Limb (tissue), 2 donors: ENCODE data around the gene FERD3L.

Experiments used
- DNase-seq, 2 donors: peaks; one replicate each; pipeline ENCODE4 v3.0.0-alpha.2; 2016; ENCODE audit errors: extremely low spot score in 2 of 2

Gene FERD3L

DNA sequence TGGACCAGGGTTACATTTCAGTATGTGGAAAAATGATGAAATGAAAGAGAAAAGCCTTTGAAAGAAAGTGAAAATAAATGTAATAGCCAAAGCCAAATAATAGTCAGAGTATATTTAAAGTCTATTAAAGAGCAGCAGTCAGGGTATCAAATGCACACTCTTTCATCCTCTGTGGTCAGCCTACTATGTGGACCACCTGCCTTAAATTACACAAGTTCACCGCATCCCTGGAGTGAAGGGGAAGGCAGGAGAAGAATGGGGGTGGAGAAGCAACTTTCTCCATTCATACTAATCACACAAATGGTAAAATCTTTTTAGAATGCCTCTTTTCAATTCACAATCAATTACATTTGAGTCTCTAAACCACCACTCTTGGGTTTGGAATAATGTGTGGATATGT is 43.7 kb downstream of the FERD3L start:
- no peak for DNase-seq

- DNase-seq: no peak
These were observed 45.3 kb downstream of the FERD3L start for GRCh38 chr7:19099924-19100323.

DNA sequence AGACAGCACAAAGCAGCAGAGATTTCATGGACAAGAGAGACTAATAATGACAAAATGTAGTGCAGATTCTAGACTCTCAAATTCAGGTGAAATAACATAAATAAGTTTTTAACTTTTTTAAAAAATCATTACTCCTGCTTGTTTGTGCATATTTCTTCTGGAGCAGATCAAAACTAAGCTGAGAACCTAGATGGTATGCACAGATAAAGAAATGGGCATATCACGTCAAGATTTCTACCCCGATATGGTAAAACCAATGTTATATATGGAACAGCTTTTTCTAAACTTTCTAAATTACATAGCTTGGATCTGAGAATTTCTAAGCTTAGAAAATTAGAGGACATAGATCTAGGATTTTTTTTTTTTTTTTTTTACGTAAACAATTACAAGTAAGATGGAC is 46.0 kb downstream of the FERD3L start:
- no peak for DNase-seq

DNA sequence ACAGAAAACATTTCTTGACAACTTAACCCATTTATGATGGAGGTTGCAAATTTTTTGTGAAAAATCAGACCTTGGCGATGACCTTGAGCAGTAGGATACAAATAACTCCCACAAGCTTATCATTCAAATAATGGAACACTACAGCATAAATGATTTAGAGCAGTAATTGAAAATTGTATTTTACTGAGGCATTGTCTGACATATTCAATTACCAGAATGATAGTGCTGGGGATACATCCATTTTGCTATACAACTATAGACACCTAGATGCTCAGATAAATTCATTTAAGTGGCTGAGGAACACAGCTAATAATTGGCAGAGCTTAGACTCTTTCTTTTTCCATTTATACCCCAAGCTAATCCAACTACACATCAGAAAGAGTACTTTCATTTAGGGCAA is 46.7 kb downstream of the FERD3L start:
- no peak for DNase-seq

GRCh38 chr7:19097165-19098055 is 47.8 kb downstream of the FERD3L start:
- no peak for DNase-seq

DNA sequence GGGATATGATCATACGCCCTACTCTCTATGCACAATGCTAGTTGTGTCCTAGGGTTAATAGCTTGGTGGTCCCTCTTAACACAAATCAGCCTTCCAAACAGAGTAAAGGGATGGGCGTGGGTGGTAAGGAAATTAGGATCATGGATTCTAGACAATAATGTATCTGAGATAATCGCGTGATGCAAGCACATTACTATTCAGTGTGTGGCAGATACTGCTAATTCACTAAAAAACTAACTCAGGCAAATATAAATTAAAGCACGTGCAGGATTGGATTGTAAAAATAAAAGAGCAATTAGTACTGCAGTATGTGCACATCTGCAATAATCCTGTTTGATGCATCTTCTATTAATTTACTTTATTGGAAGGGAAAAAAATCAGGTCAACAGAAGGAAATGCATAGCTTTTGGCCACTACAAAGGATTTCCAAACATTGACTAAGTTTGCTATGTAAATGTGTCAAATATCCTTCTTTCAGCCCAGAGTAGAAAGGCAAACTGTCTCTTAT is 49.8 kb downstream of the FERD3L start:
- DNase-seq: no peak
